Fibroblast of the aortic adventitia (primary cell): ENCODE measurements around the gene DAPK1. TPM values are rescaled to one million over a fixed set of nuclear protein-coding genes. Genes with fewer than 3 reads are reported as not detected.
A peak's percentile ranks its signal among the peaks of the same experiment; 100 is the strongest.

Experiments
- DNase-seq: peaks from one replicate; pipeline ENCODE4 v3.0.0-alpha.2; 2010; ENCODE audit warnings: low read depth
- H3K4me3 ChIP-seq: 2 replicates; pipeline ENCODE4 v1.5.1; 2011; ENCODE audit warnings: low read depth, mild to moderate bottlenecking, control low read depth, low read length, moderate library complexity
- total RNA-seq: library from RNA; depleted of rRNA; stranded (reverse); fragments of >200 nt; gene quantifications from 2 replicates; pipeline ENCODE4 v1.2.3, GENCODE V29; 2012; ENCODE audit warnings: low replicate concordance
- TF ChIP-seq, protein P1 (sequence below): IDR thresholded peaks from 2 replicates; pipeline ENCODE4 v1.5.1; 2011; ENCODE audit warnings: mild to moderate bottlenecking, low read length, control low read depth, inconsistent platforms; ENCODE audit not compliant: insufficient read depth

The DAPK1 gene
- total RNA-seq, 1 donor, result 30.9 TPM

DNA sequence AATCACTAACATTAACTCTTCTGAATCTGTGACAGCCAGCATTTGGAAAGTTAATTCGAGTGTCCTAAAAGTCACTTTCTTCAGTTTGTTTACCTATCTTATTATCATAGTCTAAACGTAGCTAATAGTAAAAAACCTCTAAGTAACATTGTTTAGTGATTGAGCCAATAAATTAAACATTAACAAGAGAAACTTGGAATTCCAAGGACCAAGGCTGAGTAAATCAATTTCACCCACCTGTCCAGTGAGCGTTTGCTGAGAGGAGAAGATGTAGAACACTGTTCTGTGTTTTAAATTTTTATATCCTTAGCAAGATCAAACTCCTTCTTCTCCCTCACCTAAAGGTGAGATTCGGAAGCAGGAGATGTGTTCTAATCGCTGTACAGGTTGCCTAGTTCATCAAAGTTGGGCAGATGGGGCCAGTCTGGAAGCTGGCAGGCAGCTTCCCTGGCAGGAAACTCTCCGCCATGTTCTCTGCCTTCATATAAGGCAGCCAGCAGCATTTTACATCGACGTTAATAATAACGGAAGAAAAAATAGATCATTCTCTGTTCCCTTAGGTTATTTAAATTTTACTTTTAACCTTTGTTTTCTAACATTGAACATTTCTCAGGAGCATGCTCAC, 89.2 kb downstream of the DAPK1 start:
- H3K4me3 ChIP-seq, result no peak overlapping the region
- no peak for DNase-seq
- TF ChIP-seq, protein P1, sequence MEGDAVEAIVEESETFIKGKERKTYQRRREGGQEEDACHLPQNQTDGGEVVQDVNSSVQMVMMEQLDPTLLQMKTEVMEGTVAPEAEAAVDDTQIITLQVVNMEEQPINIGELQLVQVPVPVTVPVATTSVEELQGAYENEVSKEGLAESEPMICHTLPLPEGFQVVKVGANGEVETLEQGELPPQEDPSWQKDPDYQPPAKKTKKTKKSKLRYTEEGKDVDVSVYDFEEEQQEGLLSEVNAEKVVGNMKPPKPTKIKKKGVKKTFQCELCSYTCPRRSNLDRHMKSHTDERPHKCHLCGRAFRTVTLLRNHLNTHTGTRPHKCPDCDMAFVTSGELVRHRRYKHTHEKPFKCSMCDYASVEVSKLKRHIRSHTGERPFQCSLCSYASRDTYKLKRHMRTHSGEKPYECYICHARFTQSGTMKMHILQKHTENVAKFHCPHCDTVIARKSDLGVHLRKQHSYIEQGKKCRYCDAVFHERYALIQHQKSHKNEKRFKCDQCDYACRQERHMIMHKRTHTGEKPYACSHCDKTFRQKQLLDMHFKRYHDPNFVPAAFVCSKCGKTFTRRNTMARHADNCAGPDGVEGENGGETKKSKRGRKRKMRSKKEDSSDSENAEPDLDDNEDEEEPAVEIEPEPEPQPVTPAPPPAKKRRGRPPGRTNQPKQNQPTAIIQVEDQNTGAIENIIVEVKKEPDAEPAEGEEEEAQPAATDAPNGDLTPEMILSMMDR, result no peak

GRCh38 chr9:87587356-87587745, 89.7 kb downstream of the DAPK1 start:
- H3K4me3 ChIP-seq, result no peak overlapping the region
- TF ChIP-seq, protein P1, result no peak
- no peak for DNase-seq

- TF ChIP-seq, protein P1, result no peak
- no peak overlapping the region for H3K4me3 ChIP-seq
- no peak for DNase-seq
Measured at GRCh38 chr9:87587864-87588263, 90.2 kb downstream of the DAPK1 start.

- H3K4me3 ChIP-seq, result no peak overlapping the region
- DNase-seq, result no peak
- TF ChIP-seq, protein P1, result no peak
Measured at GRCh38 chr9:87588339-87588738, 90.7 kb downstream of the DAPK1 start.

- H3K4me3 ChIP-seq, result no peak overlapping the region
- DNase-seq, result no peak
- TF ChIP-seq, protein P1, result no peak
Measured at GRCh38 chr9:87590996-87591395, 93.3 kb downstream of the DAPK1 start.

GRCh38 chr9:87592554-87593358, 95.1 kb downstream of the DAPK1 start:
- TF ChIP-seq, protein P1, result no peak
- H3K4me3 ChIP-seq, result peak overlapping the region; percentile 31
- DNase-seq, result peak; percentile 79
